ENCODE measurements around the gene PLCB2. TPM values are rescaled to one million over a fixed set of nuclear protein-coding genes. Genes with fewer than 3 reads are reported as not detected.
A peak's percentile ranks its signal among the peaks of the same experiment; 100 is the strongest.

PLCB2 gene
- polyA plus RNA-seq, 3 donors: 5.8 to 11.6 (median 10.4) TPM

- peak in 2 of 11 donors; percentile 49 to 59 for DNase-seq (ENCODE audit: extremely low read depth in 1 of 11, low read depth in 9 of 11, low spot score in 4 of 11)
Measured at GRCh38 chr15:40279437-40280141, 28.1 kb downstream of the PLCB2 start.

GRCh38 chr15:40278026-40278425 lies 29.7 kb downstream of the PLCB2 start:
- DNase-seq (ENCODE audit: extremely low read depth in 1 of 11, low read depth in 9 of 11, low spot score in 4 of 11): no peak

- DNase-seq (ENCODE audit: extremely low read depth in 1 of 11, low read depth in 9 of 11, low spot score in 4 of 11): no peak
Measured at GRCh38 chr15:40277471-40277870, 30.3 kb downstream of the PLCB2 start.

GRCh38 chr15:40276927-40277326 lies 30.8 kb downstream of the PLCB2 start:
- DNase-seq (ENCODE audit: extremely low read depth in 1 of 11, low read depth in 9 of 11, low spot score in 4 of 11): no peak

- no peak for DNase-seq (ENCODE audit: extremely low read depth in 1 of 11, low read depth in 9 of 11, low spot score in 4 of 11)
Measured at GRCh38 chr15:40275954-40276353, 31.8 kb downstream of the PLCB2 start.

- no peak for DNase-seq (ENCODE audit: extremely low read depth in 1 of 11, low read depth in 9 of 11, low spot score in 4 of 11)
Measured at GRCh38 chr15:40275523-40275922, 32.2 kb downstream of the PLCB2 start.

GRCh38 chr15:40274350-40275274 lies 33.1 kb downstream of the PLCB2 start:
- no peak for DNase-seq (ENCODE audit: extremely low read depth in 1 of 11, low read depth in 9 of 11, low spot score in 4 of 11)

GRCh38 chr15:40273428-40273827 lies 34.3 kb downstream of the PLCB2 start:
- no peak for DNase-seq (ENCODE audit: extremely low read depth in 1 of 11, low read depth in 9 of 11, low spot score in 4 of 11)

GRCh38 chr15:40272485-40273056 lies 35.2 kb downstream of the PLCB2 start:
- DNase-seq (ENCODE audit: extremely low read depth in 1 of 11, low read depth in 9 of 11, low spot score in 4 of 11): no peak

GRCh38 chr15:40271685-40272484 lies 35.9 kb downstream of the PLCB2 start:
- no peak for DNase-seq (ENCODE audit: extremely low read depth in 1 of 11, low read depth in 9 of 11, low spot score in 4 of 11)

- no peak for DNase-seq (ENCODE audit: extremely low read depth in 1 of 11, low read depth in 9 of 11, low spot score in 4 of 11)
Measured at GRCh38 chr15:40270246-40270995, 37.3 kb downstream of the PLCB2 start.

- no peak for DNase-seq (ENCODE audit: extremely low read depth in 1 of 11, low read depth in 9 of 11, low spot score in 4 of 11)
Measured at GRCh38 chr15:40269604-40270003, 38.1 kb downstream of the PLCB2 start.

GRCh38 chr15:40267670-40268069 lies 40.1 kb downstream of the PLCB2 start:
- DNase-seq (ENCODE audit: extremely low read depth in 1 of 11, low read depth in 9 of 11, low spot score in 4 of 11): no peak

GRCh38 chr15:40266828-40267304 lies 40.9 kb downstream of the PLCB2 start:
- no peak for DNase-seq (ENCODE audit: extremely low read depth in 1 of 11, low read depth in 9 of 11, low spot score in 4 of 11)

- no peak for DNase-seq (ENCODE audit: extremely low read depth in 1 of 11, low read depth in 9 of 11, low spot score in 4 of 11)
Measured at GRCh38 chr15:40265875-40266274, 41.9 kb downstream of the PLCB2 start.

- no peak for DNase-seq (ENCODE audit: extremely low read depth in 1 of 11, low read depth in 9 of 11, low spot score in 4 of 11)
Measured at GRCh38 chr15:40265355-40265754, 42.4 kb downstream of the PLCB2 start.

- DNase-seq (ENCODE audit: extremely low read depth in 1 of 11, low read depth in 9 of 11, low spot score in 4 of 11): no peak
Measured at GRCh38 chr15:40264321-40265153, 43.2 kb downstream of the PLCB2 start.
